HG03103 (cell line): ENCODE data around the gene BDH1.
"Not testable (repeated sequence)": the region's sequence is repeated elsewhere in the genome, so short reads cannot be mapped to it uniquely, and the experiment has no call there.

ENCODE experiments used
- ATAC-seq: cut with Tn5 transposase; IDR thresholded peaks from one replicate; pipeline ENCODE4 v1.9.1; 2021; ENCODE audit warnings: low read depth; ENCODE audit not compliant: unreplicated experiment

The BDH1 gene

DNA sequence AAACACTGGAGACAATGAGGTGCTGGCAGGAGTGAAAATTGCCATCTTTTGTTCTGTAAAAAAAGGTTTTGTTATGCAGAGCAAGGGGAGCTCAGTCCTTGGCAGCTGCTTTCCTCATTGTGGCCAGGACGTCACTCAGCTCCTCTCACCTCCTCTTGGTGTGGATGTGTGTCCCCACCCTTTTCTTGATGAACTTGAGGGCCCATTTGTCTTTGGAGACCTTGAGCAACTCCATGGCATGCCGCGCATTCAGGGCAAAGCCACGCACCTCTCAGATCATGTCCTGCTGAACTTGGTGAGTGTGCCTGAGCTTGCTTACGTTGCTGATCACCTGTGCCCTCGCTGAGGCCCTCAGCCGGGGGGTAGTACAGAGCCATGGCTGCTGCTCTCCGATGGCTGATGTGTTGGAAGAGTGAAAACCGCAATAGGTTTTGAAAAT, 24.5 kb upstream of the BDH1 start:
- ATAC-seq, result no peak

DNA sequence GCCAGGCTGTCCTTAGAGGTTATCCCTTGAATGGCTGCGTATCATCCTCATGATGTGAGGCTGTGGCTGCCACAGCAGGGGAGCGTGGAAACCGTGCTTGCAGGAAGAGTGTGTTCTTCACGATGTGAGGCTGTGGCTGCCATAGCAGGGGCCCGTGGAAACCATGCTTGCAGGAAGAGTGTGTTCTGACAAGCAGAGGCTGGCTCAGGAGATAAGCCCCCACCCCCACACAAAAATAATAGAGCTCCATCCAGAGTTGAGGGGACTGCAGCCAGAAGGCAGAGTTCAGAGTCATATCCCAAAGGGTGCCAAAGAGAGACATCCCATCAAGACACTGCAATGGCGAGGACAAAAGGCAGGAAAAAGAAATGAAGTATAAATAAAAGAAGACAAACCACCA, 22.6 kb upstream of the BDH1 start:
- ATAC-seq, result no peak

DNA sequence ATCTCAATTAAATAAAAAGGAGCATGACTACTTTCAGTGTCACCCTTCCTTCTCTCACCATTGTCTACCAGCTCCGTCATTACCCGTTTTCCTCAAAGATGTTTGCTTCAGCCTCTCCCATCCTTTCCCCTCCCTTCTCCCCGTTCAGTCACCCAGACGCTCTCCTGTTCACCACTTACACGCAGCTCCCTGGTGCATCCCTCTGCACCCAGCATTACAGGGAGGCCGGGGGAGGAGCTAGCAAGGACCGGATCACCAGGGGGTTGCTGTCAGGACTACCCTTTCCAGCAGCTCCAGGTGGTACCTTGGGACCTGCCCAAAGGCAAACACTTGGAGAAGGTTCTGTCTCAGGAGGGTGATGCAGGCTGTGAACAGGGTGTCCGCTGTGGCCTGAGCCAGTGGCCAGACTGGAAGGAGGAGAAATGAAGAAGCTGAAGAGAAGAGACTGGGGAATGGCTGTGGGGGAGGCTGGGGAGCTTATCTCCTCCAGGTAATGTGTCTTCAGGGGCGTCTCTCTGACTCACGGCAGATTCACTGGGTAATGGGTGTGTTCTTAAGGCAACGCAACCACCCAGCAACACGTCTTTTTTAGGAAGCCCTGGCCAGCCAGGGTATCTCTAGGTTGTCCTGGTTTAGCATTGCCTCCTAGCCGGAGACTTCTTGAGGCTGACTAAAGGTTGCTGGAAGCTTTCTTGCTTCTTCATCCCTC, 21.8 kb upstream of the BDH1 start:
- no peak for ATAC-seq

DNA sequence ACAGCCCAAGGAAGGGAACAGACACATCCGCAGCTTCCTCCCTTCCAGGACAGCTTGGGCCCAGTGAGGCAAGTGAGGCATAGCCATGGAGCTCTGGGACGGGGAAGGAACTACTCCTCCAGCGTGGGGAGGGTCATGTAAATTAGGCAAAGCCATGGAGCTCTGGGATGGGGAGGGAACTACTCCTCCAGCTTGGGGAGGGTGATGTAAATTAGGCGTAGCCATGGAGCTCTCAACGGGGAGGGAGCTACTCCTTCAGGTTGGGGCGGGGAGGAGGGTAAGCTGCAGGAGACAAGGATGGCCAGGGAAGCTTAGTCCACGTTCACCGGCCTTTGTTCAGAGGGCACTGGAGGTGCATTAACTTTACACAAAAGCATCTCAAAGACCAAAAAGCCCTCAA, 21.1 kb upstream of the BDH1 start:
- no peak for ATAC-seq

DNA sequence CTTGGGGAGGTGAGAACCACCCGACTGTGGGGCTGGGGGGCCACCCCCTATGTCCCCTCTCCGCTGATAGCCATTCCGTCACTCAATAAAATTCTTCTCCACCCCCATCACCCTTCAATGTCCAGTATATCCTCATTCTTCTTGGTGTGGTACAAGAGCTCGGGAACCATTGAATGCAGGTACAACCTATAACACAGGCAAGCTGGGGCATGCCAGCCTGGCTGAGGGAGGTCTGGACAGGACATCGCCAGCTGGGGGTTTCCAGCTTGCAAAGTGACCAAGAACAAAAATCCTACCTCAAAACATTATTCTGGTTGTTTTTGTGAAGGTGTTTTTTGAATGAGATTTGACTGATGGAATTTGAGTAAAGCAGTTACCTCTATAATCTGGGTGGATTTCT, 19.6 kb upstream of the BDH1 start:
- no peak for ATAC-seq

DNA sequence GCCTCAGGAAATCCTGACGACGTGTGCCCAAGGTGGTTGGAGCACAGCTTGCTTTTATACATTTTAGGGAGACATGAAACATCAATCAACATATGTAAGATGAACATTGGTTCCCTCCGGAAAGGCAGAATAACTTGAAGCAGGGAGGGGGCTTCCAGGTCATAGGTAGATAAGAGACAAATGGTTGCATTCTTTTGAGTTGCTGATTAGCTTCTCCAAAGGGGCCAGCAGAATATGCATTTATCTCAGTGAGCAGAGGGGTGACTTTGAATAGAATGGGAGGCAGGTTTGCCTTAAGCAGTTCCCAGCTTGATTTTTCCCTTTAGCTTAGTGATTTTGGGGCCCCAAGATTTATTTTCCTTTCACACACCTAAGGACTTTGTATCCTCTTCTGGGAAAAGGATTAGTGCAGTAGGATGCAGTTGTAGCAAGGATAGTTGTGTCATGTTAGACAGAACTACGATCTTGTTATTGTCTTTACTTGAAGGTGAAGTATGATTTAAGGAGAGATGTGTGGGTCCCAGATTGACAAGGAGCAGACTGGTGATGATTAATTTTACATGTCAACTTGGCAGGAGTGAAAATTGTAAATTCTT, 18.7 kb upstream of the BDH1 start:
- not testable (repeated sequence) for ATAC-seq

DNA sequence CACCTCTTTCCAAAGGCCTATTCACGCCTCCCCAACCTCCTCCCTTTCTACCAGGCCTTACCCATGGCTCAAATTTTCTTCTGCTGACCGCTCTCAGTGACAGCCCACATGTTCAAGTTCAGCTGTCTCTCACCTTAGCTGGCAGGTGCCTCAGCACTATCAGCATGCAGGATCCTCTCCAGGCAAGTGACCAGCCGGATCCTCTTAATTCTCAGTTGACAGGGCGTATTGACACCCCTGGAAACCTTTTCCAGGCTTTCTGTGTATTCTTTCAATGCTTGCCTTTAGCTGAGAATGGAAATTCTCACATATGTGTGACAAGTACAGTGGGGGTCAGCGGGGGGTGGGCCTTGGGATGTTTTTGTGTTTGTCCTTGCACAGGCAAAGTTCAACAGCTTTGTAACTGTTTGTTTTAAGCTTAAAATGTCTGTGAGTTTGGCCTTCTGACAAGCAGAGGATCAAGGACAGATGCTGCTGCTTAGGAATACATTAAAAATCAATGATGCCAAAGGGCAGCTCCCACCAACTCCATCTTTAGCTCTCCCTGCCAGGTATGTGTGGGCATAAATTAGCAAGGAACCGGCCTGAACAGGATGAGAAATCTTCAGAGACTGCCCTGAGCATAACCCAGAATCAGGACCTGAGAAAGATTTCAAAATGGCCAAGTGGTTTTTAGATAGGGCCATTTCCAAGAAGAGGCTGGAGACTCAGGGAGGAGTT, 17.4 kb upstream of the BDH1 start:
- ATAC-seq, result no peak

DNA sequence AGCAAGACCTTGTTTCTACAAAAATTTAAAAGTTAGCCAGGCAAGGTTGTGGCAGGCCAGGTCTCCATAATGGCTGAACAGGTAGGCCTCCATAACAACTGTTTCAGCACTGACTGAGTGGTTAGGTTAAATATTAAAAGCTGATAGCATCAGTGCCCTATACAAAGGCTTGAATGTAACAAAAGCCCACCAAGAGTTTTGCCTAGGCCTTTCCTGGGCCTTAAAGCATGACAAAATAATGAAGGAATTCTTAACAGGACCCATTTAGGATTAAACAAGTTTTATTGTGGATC, 16.1 kb upstream of the BDH1 start:
- not testable (repeated sequence) for ATAC-seq

DNA sequence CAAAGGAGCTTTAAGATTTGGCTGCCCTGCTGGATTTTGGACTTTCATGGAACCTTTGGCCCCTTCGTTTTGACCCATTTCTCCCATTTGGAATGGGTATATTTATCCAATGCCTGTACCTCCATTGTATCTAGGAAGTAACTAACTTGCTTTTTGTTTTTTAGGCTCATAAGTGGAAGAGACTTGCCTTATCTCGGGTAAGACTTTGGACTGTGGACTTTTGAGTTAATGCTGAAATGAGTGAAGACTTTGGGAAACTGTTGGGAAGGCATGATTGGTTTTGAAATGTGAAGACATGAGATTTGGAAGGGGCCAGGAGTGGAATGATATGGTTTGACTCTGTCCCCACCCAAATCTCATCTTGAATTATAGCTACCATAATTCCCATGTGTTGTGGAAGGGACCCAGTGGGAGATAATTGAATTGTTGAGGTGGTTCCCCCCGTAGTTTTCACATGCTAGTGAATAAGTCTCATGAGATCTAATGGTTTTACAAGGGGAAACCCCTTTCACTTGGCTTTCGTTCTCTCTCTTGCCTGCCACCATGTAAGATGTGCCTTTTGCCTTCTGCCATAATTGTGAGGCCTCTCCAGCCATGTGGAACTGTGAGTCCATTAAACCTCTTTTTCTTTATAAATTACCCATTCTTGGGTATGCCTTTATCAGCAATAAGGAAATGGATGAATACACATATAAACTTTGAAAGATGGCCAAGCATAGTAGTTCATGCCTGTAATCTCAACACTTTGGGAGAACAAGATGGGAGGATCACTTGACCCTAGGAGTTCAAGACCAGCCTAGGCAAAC, 15.5 kb upstream of the BDH1 start:
- not testable (repeated sequence) for ATAC-seq

DNA sequence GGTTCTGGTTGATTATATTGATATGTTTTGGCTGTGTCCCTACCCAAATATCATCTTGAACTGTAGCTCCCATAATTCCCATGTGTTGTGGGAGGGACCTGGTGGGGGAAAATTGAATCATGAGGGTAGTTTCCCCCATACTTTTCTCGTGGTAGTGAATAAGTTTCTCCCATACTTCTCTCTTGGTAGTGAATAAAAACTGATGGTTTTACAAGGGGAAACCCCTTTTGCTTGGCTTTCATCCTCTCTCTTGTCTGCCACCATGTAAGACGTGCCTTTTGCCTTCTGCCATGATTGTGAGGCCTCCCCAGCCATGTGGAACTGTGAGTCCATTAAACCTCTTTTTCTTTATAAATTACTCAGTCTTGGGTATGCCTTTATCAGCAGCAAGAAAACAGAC, 13.7 kb upstream of the BDH1 start:
- not testable (repeated sequence) for ATAC-seq

DNA sequence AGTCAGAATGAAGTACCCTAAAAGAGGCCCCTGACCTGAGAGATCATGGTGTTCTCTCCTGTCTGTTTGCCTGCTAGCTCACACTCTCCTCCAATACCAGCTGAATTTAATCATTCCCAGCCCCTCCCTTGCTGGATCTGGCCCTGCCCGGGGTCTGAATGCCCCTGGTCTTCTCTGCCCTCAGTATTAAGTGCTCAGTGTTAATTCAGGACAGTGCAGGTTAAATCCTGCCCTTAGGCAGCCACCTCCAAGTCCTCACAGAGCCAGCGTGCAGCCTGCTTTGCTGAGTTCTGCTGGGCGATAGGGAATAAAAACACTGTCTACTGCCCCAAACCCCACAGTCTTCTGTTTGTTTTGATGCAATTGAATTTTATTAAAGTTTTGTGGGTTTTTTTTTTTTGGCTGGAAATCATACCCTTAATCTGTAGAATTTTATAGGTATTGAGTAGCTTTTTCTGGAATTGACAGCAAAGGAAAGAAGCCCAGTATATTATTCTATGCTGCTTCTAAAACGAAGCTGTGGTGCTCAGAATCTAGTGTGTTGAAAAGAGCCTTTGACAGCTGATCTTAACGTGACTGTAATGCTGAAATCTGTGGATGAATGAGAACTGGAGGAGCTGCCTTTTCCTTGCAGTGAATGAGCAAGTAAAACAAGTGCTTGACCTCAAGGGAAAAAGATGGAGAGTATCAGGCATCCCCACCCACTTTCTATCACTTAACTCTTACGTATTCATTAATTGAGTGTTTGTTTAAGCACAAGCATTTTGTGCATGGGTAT, 12.3 kb upstream of the BDH1 start:
- no peak for ATAC-seq

DNA sequence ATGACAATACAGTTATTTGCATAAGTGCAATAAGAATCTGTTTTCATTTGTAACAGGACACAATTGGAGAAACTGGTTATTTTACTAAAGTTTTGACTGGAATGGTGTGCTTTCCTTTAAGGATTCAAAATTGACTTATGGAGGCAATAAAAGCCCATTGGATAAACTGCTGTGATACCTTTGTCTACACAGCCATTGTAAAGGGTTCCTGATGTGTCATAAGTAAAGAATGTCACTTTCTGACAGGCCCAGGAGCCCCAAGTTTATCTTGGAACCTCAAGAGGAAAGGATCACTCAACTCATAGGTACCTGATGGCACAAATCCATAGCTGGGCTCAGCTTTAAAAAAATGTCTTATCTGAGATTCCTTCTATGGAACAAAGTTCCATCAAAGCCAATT, 10.4 kb upstream of the BDH1 start:
- ATAC-seq, result not testable (repeated sequence)

DNA sequence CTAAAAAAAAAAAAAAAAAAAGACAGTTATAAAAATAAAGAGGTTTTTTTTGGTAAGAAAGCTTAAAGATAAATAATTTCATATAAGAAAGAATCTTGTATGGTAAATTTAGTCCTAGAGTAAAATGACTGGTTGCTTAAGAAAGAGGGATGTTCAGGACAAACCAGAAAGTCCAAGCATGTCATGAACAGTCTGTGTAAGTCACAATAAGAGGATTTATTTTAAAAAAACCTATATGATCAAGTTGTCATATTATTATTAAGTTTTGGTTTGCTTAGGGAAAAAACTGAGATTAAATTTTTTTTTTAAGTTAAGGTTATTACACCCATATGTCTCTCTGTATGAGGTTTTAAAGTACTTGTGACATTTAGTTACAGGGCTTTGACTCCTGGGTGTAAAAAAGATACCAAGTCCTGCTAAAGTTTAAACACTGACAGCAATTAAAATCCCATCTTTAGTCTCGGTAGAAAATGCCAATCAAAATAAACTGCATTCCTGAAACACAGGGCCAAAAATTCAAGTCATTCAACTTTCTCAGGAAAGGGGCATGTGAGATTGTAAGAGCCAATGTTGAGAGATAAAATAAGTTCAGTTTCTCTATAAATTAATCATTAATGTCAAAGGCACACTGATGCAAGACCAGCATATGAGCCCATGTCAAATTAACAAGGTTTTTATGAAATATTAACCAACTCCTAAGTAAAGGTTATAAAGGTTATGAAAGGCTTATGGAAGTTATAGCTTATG, 8.5 kb upstream of the BDH1 start:
- no peak for ATAC-seq

DNA sequence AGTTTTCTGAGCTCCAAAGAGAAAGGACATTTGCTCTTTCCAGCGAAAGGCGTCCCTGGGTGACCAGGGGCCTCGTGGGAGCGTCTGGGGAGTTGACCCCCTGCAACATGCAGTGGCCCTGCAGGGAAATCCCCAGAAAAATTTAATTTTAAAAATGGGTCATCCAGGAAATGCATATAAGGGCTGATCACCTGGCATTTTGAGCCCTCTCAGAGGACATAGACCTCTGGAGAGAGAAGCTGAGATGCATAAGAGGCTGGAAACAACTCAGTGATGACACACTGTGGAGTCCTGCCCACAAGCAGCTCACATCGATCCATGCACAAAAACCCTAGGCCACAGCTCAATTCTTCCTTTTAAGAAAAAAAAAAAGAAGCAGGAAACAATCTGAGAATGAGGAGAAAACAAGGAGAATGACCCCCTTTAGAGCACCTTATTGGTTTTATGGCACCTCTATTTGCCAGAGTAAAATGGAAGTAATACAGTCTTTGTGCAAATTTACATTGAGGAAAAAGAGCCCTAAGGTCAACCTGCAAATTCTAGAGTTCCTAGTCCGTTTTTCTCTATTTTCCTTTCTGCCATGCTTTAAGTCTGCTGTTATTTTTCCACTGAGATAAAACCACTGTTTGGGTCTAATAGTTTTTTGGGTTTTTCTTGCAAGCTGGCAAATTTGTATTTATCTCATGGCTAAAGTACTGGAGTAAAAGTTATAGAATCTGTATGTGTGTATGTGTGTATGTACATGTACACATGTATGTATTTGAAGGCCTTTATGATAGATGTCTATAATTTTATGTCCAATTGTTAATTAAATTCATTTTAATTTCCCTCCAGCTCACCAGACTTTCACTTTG, 6.9 kb upstream of the BDH1 start:
- ATAC-seq, result no peak

DNA sequence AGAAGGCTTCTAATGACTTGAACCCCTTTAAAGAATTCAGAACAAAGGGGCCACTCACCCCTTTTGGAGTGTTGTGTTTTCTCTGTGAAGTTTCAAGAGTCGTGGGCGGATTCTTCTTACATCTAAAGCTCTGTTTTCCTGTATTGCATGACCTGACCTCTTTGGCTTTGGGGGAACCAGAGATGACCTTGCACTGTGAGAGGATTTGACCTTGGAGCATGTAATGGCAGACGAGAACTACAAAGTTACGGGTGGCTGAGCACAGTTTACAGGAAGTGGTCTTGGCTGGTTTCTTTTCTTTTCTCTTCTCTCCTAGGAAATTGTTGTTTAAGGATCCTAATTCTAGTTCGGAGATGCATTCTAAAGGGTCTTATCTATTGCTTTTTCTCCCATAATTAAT, 6.2 kb upstream of the BDH1 start:
- no peak for ATAC-seq

DNA sequence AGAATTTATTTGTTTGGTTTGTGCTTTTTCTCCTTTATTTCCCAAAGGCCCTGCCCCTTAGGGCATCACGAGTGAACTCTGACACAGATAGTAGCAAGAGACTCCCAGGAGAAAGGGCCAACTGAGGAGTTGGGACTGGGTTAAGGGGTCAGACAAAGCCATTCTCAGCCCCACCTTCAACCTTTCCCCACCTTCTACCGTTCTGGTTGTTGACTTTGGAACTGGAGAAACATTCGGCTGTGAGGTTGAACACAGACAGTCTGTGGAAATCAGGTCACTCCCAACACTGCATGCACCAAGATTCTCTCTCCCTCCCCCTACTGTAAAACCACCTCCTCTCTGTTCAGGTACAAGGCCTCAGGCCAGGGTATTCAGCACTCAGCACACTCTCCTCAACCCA, 3.9 kb upstream of the BDH1 start:
- ATAC-seq, result no peak

DNA sequence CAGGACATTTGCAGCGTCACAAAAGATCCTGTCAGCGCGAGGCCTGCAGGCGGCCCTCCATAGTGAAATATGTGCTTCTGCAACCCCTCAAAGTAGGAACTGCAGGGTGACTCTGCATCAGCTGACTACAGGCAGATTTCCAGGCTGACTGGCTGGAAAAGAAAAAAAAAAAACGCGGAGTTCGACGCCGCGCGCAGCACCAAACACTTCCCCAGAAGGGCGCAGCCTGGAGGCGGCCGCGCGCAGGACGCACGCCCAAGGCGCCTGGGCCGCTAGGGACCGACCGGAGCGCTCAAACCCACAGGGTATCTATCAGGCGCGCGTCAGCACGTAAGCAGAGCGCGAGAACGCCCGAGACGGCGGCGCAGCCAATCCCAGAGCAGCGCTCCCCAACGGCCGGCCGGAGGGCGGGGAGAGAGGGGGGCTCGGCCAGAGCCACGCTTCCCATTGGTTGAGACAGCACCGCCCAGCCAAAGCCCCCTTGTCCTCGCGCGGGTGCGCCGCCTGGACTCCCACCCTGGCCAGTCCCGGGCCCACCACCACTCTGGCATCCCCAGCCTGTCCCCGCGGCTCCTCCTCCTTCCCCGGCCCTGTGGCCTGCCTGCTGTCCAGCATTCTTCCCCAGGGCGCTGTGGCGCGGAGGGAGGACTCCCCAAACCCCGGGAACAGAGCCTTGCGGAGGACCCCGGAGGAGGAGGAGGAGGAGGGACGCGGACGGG, 1.0 kb downstream of the BDH1 start:
- ATAC-seq, result peak; percentile 91

DNA sequence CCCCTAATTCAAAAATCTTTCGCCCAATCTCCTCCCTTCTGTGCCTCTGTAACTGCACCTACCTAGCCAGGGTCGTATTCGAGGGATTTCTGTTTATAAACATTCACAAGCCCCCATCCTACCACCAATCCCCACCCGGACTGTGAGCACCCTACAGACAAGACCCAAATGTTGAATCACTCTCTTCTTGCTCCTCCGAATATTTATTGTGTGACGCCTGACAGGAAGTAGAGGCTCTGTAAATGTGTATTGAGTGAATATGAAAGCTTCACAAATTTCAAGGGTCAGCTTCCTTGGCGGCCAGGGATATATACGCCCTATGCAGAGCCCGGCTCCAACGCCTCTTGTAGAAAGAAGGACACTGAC, 1.6 kb downstream of the BDH1 start:
- ATAC-seq, result no peak
